ENCODE data around the gene RTN4R.

DNA sequence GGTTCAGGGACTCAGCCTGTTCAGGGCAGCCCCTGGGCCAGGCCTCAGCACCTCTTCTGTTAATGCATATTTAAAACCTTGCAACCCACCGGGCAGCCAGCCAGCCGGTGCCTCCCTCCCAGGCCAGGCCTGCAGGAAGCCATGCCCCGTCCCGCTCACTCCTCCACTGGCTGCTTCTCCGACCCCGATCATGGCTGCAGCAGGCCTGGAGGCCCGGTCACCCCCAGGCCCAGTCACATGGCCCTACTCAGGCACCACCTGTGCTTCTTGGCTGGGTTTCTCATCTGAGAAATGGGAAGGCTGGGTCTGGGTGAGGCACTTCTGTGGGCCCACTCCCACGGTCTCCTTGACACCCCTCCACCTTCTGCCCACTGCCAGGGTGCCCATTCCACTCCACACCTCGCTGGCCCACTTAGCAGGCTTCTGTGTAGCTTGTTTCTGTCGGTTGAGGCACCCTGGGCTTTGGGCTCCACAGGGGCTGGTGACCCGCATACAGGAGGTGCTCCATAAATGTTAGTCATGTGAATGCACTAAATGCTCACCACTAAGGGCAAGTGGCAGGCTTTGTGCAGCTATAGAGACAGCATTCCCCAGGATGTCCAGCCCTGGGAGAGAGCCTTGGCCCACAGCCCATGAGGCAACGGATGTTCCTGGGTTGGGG, 11.4 kb downstream of the RTN4R start:
- TF ChIP-seq, protein P1, sequence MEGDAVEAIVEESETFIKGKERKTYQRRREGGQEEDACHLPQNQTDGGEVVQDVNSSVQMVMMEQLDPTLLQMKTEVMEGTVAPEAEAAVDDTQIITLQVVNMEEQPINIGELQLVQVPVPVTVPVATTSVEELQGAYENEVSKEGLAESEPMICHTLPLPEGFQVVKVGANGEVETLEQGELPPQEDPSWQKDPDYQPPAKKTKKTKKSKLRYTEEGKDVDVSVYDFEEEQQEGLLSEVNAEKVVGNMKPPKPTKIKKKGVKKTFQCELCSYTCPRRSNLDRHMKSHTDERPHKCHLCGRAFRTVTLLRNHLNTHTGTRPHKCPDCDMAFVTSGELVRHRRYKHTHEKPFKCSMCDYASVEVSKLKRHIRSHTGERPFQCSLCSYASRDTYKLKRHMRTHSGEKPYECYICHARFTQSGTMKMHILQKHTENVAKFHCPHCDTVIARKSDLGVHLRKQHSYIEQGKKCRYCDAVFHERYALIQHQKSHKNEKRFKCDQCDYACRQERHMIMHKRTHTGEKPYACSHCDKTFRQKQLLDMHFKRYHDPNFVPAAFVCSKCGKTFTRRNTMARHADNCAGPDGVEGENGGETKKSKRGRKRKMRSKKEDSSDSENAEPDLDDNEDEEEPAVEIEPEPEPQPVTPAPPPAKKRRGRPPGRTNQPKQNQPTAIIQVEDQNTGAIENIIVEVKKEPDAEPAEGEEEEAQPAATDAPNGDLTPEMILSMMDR (IDR thresholded peaks at IDR 0.05) = no peak
- no peak for TF ChIP-seq POLR2A (IDR thresholded peaks at IDR 0.05)

All from uterus (tissue), 2 donors.